ENCODE measurements around the gene RAD17.

DNA sequence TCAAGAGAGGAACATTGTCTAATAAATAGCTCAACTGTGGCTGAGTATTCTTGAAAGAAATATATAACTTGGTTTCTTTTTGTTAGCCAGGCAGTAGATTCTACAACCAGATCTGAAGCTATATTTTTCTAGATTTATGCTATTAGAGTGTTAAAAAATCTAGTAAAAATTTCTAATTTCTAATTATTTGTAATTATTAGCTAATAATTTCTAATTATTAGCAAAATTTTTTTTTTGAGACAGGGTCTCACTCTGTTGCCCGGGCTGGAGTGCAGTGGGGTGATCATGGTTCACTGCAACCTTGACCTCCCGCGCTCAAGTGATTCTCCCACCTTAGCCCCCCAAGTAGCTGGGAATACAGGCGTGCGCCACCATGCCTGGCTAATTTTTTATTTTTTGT, 2.8 kb downstream of the RAD17 start:
- no peak for TF ChIP-seq SUZ12 (IDR thresholded peaks at IDR 0.05; ENCODE audit: extremely low read depth, insufficient read depth, insufficient read length)
- TF ChIP-seq YY1 (IDR thresholded peaks at IDR 0.05; ENCODE audit: insufficient read depth, insufficient read length) = no peak
- TF ChIP-seq ZNF274 (IDR thresholded peaks at IDR 0.05; ENCODE audit: low read depth, low read length) = no peak

Data from NT2/D1 (cell line).